Measurements from ENCODE around the gene ITM2C. TPM values are rescaled to one million over a fixed set of nuclear protein-coding genes. Genes with fewer than 3 reads are reported as not detected.

The ITM2C gene
- total and polyA plus RNA-seq, 9 donors = 52.3 to 96.2 (median 67.8) TPM

GRCh38 chr2:230819433-230819832 is 45.3 kb upstream of the ITM2C start:
- 96 to 100% (median 97%) methylated on average over 1 of the region's 1 CpG for WGBS, 3 donors
- intact Hi-C loops (cut with DNase I) = no loop called here

GRCh38 chr2:230821261-230821990 is 43.3 kb upstream of the ITM2C start:
- H3K36me3 ChIP-seq = no peaks in the 10 kb centered on the region
- TF ChIP-seq POLR2A (IDR thresholded peaks at IDR 0.05) = no peak
- TF ChIP-seq EP300 (IDR thresholded peaks at IDR 0.05) = no peak
- TF ChIP-seq CTCF (IDR thresholded peaks at IDR 0.05) = no peak
- no peaks in the 10 kb centered on the region for H3K9me3 ChIP-seq
- H3K4me3 ChIP-seq = no peak overlapping the region
- no peaks in the 10 kb centered on the region for H3K4me1 ChIP-seq (ENCODE audit: insufficient read depth)
- no peak overlapping the region for H3K27ac ChIP-seq
- WGBS, 3 donors = 72 to 77% (median 77%) methylated on average over 18 of the region's 18 CpGs
- intact Hi-C loops (cut with DNase I) = loop anchor here in 1 of 4 donors (5.0 kb wide), 1 partner anchor 166 kb away; no protein-coding TSS in a partner anchor
- DNase-seq = no peak
- H3K27me3 ChIP-seq = no peaks in the 10 kb centered on the region

More at GRCh38 chr2:230819433-230819832, 45.3 kb upstream of the ITM2C start:
- Histone ChIP-seq H3K36me3 (no peaks in the 10 kb centered on the region), H3K9me3 (no peaks in the 10 kb centered on the region), H3K27ac (no peak overlapping the region), H3K4me3 (no peak overlapping the region), H3K27me3 (no peaks in the 10 kb centered on the region), H3K4me1 (ENCODE audit: insufficient read depth) (no peaks in the 10 kb centered on the region)
- no peak for DNase-seq
- TF ChIP-seq POLR2A (IDR thresholded peaks at IDR 0.05) = no peak
- no peak for TF ChIP-seq CTCF (IDR thresholded peaks at IDR 0.05)
- TF ChIP-seq EP300 (IDR thresholded peaks at IDR 0.05) = no peak

GRCh38 chr2:230821991-230822520 is 42.7 kb upstream of the ITM2C start:
- H3K4me3 ChIP-seq = no peak overlapping the region
- H3K27ac ChIP-seq = no peak overlapping the region
- no peak for TF ChIP-seq POLR2A (IDR thresholded peaks at IDR 0.05)
- no peak for TF ChIP-seq EP300 (IDR thresholded peaks at IDR 0.05)
- TF ChIP-seq CTCF (IDR thresholded peaks at IDR 0.05) = no peak
- intact Hi-C loops (cut with DNase I) = loop anchor here in 1 of 4 donors (5.0 kb wide), 1 partner anchor 165 kb away; no protein-coding TSS in a partner anchor
- no peaks in the 10 kb centered on the region for H3K4me1 ChIP-seq (ENCODE audit: insufficient read depth)
- WGBS, 3 donors = 84 to 88% (median 86%) methylated on average over 13 of the region's 13 CpGs
- no peaks in the 10 kb centered on the region for H3K9me3 ChIP-seq
- H3K36me3 ChIP-seq = no peaks in the 10 kb centered on the region
- no peaks in the 10 kb centered on the region for H3K27me3 ChIP-seq
- no peak for DNase-seq

GRCh38 chr2:230823264-230823964 is 41.3 kb upstream of the ITM2C start:
- no peaks in the 10 kb centered on the region for H3K4me1 ChIP-seq (ENCODE audit: insufficient read depth)
- TF ChIP-seq CTCF (IDR thresholded peaks at IDR 0.05) (no peak), EP300 (IDR thresholded peaks at IDR 0.05) (no peak), POLR2A (IDR thresholded peaks at IDR 0.05) (no peak)
- H3K4me3 ChIP-seq = no peak overlapping the region
- H3K27ac ChIP-seq = no peak overlapping the region
- DNase-seq = no peak
- 45 to 58% (median 46%) methylated on average over 10 of the region's 10 CpGs for WGBS, 3 donors
- H3K27me3 ChIP-seq = no peaks in the 10 kb centered on the region
- intact Hi-C loops (cut with DNase I) = loop anchor here in 1 of 4 donors (5.0 kb wide), 1 partner anchor 164 kb away; no protein-coding TSS in a partner anchor
- no peaks in the 10 kb centered on the region for H3K9me3 ChIP-seq
- H3K36me3 ChIP-seq = no peaks in the 10 kb centered on the region

Measured in ovary (tissue), 9 donors.